Prostate gland (tissue), 2 donors: ENCODE results near the gene RTEL1. TPM values are rescaled to one million over a fixed set of nuclear protein-coding genes. Genes with fewer than 3 reads are reported as not detected.

Experiments
- DNase-seq: peaks from one replicate; pipeline ENCODE4 v3.0.0-alpha.2; 2019; ENCODE audit warnings: low spot score
- H3K27ac ChIP-seq, 2 donors: fragments of 200-600 bp; sonication (generic); 2 replicates each; pipeline ENCODE4 v1.5.1; 2017 to 2019
- H3K27me3 ChIP-seq: fragments of 200-600 bp; sonication (generic); replicated peaks from 2 replicates; pipeline ENCODE4 v1.5.1; 2019; ENCODE audit not compliant: insufficient read depth
- H3K36me3 ChIP-seq, 2 donors: fragments of 200-600 bp; sonication (generic); 1 replicate in 1 of 2; 2 replicates in 1 of 2; pipeline versions ENCODE4 v1.5.1 to v1.8.1; 2017 to 2019
- H3K4me1 ChIP-seq: fragments of 200-600 bp; sonication (generic); replicated peaks from 2 replicates; pipeline ENCODE4 v1.5.1; 2019
- H3K4me3 ChIP-seq, 2 donors: fragments of 200-600 bp; sonication (generic); 2 replicates each; pipeline ENCODE4 v1.5.1; 2017 to 2019
- H3K9me3 ChIP-seq: fragments of 200-600 bp; sonication (generic); 2 replicates; pipeline ENCODE4 v1.5.1; 2017
- CTCF ChIP-seq, 4 experiments: fragments of 200-600 bp in 2 of 4; fragments of 450-650 bp in 2 of 4; sonication (generic) in 2 of 4; IDR thresholded peaks; 1 replicate in 3 of 4; 2 replicates in 1 of 4; pipeline ENCODE4 v1.5.1; 2016 to 2019; ENCODE audit warnings: antibody characterized with exemption in 4 of 4, mild to moderate bottlenecking in 2 of 4, moderate library complexity in 2 of 4
- POLR2A ChIP-seq: fragments of 450-650 bp; IDR thresholded peaks from one replicate; pipeline ENCODE4 v1.6.1; 2016; ENCODE audit warnings: antibody characterized with exemption, mild to moderate bottlenecking
- POLR2AphosphoS5 ChIP-seq: sonication (generic); formaldehyde crosslinking; IDR thresholded peaks from one replicate; pipeline ENCODE4 v1.6.1; 2017; ENCODE audit warnings: antibody characterized with exemption
- WGBS: methylation state at CpG from one replicate; pipeline ENCODE4 v1.1.5; 2018; 5-methylcytosine and 5-hydroxymethylcytosine counted together
- intact Hi-C: fragments of 100-400 bp; cut with DNase I; formaldehyde crosslinking; loops from one replicate; pipeline ENCODE4 v1.14.2; 2022
- small RNA-seq, 2 donors: library from RNA; depleted of rRNA; stranded (forward); fragments of <200 nt; gene quantifications; one replicate each; pipeline ENCODE3, GENCODE V24; 2016
- total RNA-seq, 2 donors: library from RNA; depleted of rRNA; stranded (reverse); fragments of >200 nt; gene quantifications; one replicate each; pipeline ENCODE4 v1.1.0, GENCODE V29; 2016

Gene RTEL1
- total RNA-seq, 2 donors from 2014 or later = 21.8 to 42.6 TPM

GRCh38 chr20:63743210-63743970 lies 85.3 kb downstream of the RTEL1 start:
- no peaks in the 10 kb centered on the region for H3K27me3 ChIP-seq
- TF ChIP-seq CTCF (IDR thresholded peaks at IDR 0.05) (no peak), POLR2A (no peak), POLR2AphosphoS5 (no peak)
- peak overlapping the region; percentile 96 for H3K27ac ChIP-seq
- no peak overlapping the region for H3K4me3 ChIP-seq
- H3K9me3 ChIP-seq = no peaks in the 10 kb centered on the region
- no peak for DNase-seq
- no peaks in the 10 kb centered on the region for H3K36me3 ChIP-seq
- 76% methylated on average over 31 of the region's 31 CpGs for WGBS
- intact Hi-C loops = loop anchor here (10.0 kb wide), 1 partner anchor 221 kb away; the partner anchor contains the start of gene ZNF512B
- peaks cover 31% of the 10 kb centered on the region for H3K4me1 ChIP-seq

- Histone ChIP-seq H3K9me3 (no peaks in the 10 kb centered on the region), H3K27me3 (no peaks in the 10 kb centered on the region), H3K27ac (no peak overlapping the region), H3K4me3 (no peak overlapping the region), H3K4me1 (peaks cover 24% of the 10 kb centered on the region), H3K36me3 (no peaks in the 10 kb centered on the region)
- 67% methylated on average over 4 of the region's 4 CpGs for WGBS
- TF ChIP-seq POLR2AphosphoS5 (no peak), CTCF (IDR thresholded peaks at IDR 0.05) (no peak), POLR2A (no peak)
- DNase-seq = no peak
- intact Hi-C loops = loop anchor here (10.0 kb wide), 1 partner anchor 221 kb away; the partner anchor contains the start of gene ZNF512B
Observed at GRCh38 chr20:63744158-63744557, 86.0 kb downstream of the RTEL1 start.

- H3K27ac ChIP-seq = no peak overlapping the region
- no peaks in the 10 kb centered on the region for H3K36me3 ChIP-seq
- WGBS = 73% methylated on average over 19 of the region's 25 CpGs
- no peak overlapping the region for H3K4me3 ChIP-seq
- intact Hi-C loops = loop anchor here (10.0 kb wide), 1 partner anchor 220 kb away; the partner anchor contains the start of gene ZNF512B
- no peaks in the 10 kb centered on the region for H3K27me3 ChIP-seq
- TF ChIP-seq CTCF (IDR thresholded peaks at IDR 0.05) (no peak), POLR2A (no peak), POLR2AphosphoS5 (no peak)
- no peaks in the 10 kb centered on the region for H3K9me3 ChIP-seq
- no peak for DNase-seq
- H3K4me1 ChIP-seq = peaks cover 23% of the 10 kb centered on the region
Observed at GRCh38 chr20:63744574-63745423, 86.7 kb downstream of the RTEL1 start.

- Histone ChIP-seq H3K27ac (no peak overlapping the region), H3K4me3 (no peak overlapping the region), H3K27me3 (no peaks in the 10 kb centered on the region), H3K4me1 (peaks cover 23% of the 10 kb centered on the region), H3K36me3 (no peaks in the 10 kb centered on the region), H3K9me3 (no peaks in the 10 kb centered on the region)
- intact Hi-C loops = loop anchor here (10.0 kb wide), 1 partner anchor 219 kb away; the partner anchor contains the start of gene ZNF512B
- DNase-seq = no peak
- 45% methylated on average over 15 of the region's 15 CpGs for WGBS
- no peak for TF ChIP-seq CTCF (IDR thresholded peaks at IDR 0.05)
- TF ChIP-seq POLR2AphosphoS5 = no peak
- no peak for TF ChIP-seq POLR2A
Observed at GRCh38 chr20:63745424-63745805, 87.3 kb downstream of the RTEL1 start.

Small RNAs within 50 kb of the gene (small RNA-seq; reads per million reads assigned to genes)
- gene LIME1 (0 reads per million in 2 donors), gene TNFRSF6B (0 reads per million in 2 donors)

Other genes starting within 250 kb of the RTEL1 start
- 10 to 100 TPM in 1 of 2 donors, under 1 TPM in 1; 0.46 to 35.6 TPM for gene KCNQ2, start 185.7 kb upstream of the RTEL1 start, total RNA-seq
- 10 to 100 TPM; 13.4 to 20.9 TPM for gene EEF1A2, start 159.2 kb upstream of the RTEL1 start, total RNA-seq
- gene PPDPF, start 137.5 kb upstream of the RTEL1 start, total RNA-seq = 100 to 1,000 TPM; 602 to 609 TPM
- gene PTK6, start 120.9 kb upstream of the RTEL1 start, total RNA-seq = 1 to 10 TPM in 1 of 2 donors, under 1 TPM in 1; 0.77 to 1.1 TPM
- 1 to 10 TPM in 1 of 2 donors, under 1 TPM in 1; 0.34 to 1.6 TPM for gene SRMS, start 110.6 kb upstream of the RTEL1 start, total RNA-seq
- gene FNDC11, start 104.2 kb upstream of the RTEL1 start, total RNA-seq = 10 to 100 TPM in 1 of 2 donors, 1 to 10 TPM in 1; 1.8 to 12.1 TPM
- 10 to 100 TPM; 37.1 to 46.1 TPM for gene HELZ2, start 84.1 kb upstream of the RTEL1 start, total RNA-seq
- gene GMEB2, start 31.2 kb upstream of the RTEL1 start, total RNA-seq = 10 to 100 TPM; 18.4 to 27.9 TPM
- gene STMN3, start 4.9 kb upstream of the RTEL1 start, total RNA-seq = 10 to 100 TPM; 21.2 to 24.5 TPM
- 10 to 100 TPM in 1 of 2 donors, 1 to 10 TPM in 1; 6.7 to 12.2 TPM for gene TNFRSF6B, start 38.3 kb downstream of the RTEL1 start, total RNA-seq
- 10 to 100 TPM; 36.8 to 50.8 TPM for gene ARFRP1, start 49.7 kb downstream of the RTEL1 start, total RNA-seq
- gene ZGPAT, start 49.7 kb downstream of the RTEL1 start, total RNA-seq = 10 to 100 TPM; 29.3 to 55.5 TPM
- 10 to 100 TPM; 35.0 to 44.4 TPM for gene LIME1, start 78.4 kb downstream of the RTEL1 start, total RNA-seq
- 100 to 1,000 TPM; 140 to 155 TPM for gene SLC2A4RG, start 81.5 kb downstream of the RTEL1 start, total RNA-seq
- 10 to 100 TPM in 1 of 2 donors, 1 to 10 TPM in 1; 7.9 to 12.2 TPM for gene ZBTB46, start 173.0 kb downstream of the RTEL1 start, total RNA-seq
- gene ABHD16B, start 203.2 kb downstream of the RTEL1 start, total RNA-seq = 1 to 10 TPM in 1 of 2 donors, not detected in 1; 1.6 TPM
- gene TPD52L2, start 207.0 kb downstream of the RTEL1 start, total RNA-seq = 100 to 1,000 TPM; 105 to 127 TPM
- 10 to 100 TPM; 44.4 to 66.6 TPM for gene DNAJC5, start 236.8 kb downstream of the RTEL1 start, total RNA-seq